Right renal cortex interstitium (tissue), 3 donors: ENCODE measurements around the gene CDH5. TPM values are rescaled to one million over a fixed set of nuclear protein-coding genes. Genes with fewer than 3 reads are reported as not detected.

Experiments used
- DNase-seq, 3 donors: peaks; one replicate each; pipeline ENCODE4 v3.0.0-alpha.2; 2013; ENCODE audit warnings: low read depth in 3 of 3, low spot score in 2 of 3
- polyA plus RNA-seq, 3 donors: library from polyadenylated mRNA; unstranded; fragments of 120-200 nt; gene quantifications; one replicate each; pipeline ENCODE4 v1.2.1, GENCODE V29; 2013; ENCODE audit not compliant: insufficient read length in 3 of 3

CDH5 gene
- polyA plus RNA-seq, 3 donors = 62.7 to 68.8 (median 63.3) TPM

- no peak for DNase-seq
Measured at GRCh38 chr16:66372078-66372897, 5.8 kb downstream of the CDH5 start.

- no peak for DNase-seq
Measured at GRCh38 chr16:66372898-66373155, 6.3 kb downstream of the CDH5 start.

DNA sequence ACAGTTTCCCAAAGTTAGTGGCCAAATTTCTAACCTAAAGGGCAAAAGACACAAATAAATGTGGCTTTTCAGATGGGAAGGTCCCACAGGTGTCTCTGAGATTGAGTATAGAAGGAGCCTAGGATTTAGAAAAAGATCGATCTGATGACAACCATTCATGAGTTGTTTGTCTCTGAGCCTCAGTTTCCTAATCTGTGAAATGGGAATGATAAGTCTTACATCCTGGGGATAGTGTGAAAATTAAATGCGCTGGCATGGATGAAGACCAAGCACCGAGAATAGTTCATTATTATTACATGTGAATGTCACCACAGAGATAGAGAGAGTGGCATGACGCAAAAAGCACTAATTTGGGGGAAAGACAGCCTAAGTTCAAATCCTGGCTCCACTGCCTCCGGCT, 7.2 kb downstream of the CDH5 start:
- DNase-seq = no peak

DNA sequence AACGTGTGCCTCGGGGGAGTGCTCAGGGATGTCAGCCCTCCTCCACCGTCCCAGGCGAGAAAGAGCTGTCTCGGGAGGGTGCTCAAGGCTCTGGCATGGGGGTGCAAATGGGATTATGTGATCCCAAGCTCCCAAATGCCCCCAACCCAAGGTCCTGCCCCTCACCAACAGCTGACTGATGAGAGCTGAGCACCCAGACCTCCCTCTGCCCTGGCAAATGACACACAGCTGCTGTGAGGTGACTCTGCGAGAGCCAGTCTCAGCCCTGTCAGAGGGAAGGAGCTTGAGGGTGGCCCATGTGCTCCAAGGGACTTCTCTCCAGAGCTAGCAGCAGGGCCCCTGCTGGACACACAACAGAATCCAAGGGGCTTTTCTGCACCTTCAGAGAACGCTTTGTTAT, 7.7 kb downstream of the CDH5 start:
- DNase-seq = no peak

DNA sequence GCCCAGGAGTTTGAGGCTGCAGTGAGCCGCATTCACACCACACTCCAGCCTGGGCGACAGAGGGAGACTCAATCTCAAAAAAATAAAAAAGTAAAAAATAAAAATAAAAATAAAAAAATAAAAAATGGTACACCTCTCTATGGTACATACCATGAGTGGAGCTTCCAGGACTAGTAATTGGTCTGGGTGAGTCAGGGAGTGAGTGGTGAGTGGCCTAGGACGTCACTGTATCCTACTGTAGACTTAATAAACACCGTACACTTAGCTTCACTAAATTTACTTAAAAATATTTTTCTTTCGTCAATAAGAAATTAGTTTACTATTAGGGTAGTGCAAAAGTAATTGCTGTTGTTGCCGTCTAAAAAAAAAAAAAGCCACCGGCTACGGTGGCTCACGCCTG, 9.0 kb downstream of the CDH5 start:
- no peak for DNase-seq

GRCh38 chr16:66376114-66376513, 9.6 kb downstream of the CDH5 start:
- no peak for DNase-seq

- DNase-seq = no peak
Measured at GRCh38 chr16:66376577-66377305, 10.2 kb downstream of the CDH5 start.

GRCh38 chr16:66377324-66377723, 10.8 kb downstream of the CDH5 start:
- DNase-seq = no peak

DNA sequence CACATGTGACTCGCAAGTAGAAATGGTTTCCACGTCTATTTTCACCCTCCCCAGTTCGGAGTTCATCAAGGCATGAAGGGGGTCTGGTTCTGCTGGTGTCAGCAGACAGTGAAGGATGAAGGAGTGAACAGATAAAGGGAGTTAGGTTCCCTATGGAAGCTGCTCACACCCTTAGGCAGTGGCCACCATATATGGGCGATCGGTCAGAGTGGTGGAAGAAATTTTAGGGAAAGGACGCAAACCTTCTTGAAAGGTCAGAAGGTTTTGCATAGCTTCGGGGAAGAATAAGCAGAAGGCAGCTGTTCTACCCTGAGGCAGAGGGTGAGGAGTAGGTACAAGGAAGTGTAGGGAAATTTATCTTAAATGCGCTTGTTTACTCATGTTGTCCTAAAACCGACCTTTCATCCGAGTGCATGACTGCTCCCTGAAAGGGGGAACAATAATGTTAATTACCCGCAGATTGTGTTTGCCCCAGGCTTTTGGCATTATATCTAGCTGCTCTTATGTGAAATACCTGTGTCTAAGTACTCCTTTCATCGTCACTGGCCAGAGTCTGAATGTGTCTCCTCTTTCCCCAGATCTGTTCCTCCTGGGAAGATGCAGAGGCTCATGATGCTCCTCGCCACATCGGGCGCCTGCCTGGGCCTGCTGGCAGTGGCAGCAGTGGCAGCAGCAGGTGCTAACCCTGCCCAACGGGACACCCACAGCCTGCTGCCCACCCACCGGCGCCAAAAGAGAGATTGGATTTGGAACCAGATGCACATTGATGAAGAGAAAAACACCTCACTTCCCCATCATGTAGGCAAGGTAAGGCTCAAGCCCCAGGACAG, 12.5 kb downstream of the CDH5 start:
- DNase-seq = no peak

DNA sequence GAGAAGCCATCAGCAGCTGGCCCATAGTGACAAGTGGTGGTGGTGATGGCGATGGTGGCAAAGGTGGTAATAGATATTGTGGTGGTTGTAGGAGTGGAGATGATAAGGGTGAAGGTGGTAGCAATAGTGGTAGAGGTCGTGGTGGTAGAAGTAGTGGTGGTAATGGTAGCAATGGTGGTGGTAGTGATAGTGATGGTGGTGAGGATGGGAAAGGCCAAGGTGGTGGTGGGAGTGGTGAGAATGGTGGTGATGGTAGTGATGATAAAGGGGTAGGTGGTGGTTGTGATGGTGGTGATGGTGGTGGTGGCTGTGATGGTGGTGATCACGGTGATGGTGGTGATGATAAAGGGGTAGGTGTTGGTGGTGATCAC, 13.1 kb downstream of the CDH5 start:
- no peak for DNase-seq

- no peak for DNase-seq
Measured at GRCh38 chr16:66380421-66380820, 13.9 kb downstream of the CDH5 start.

DNA sequence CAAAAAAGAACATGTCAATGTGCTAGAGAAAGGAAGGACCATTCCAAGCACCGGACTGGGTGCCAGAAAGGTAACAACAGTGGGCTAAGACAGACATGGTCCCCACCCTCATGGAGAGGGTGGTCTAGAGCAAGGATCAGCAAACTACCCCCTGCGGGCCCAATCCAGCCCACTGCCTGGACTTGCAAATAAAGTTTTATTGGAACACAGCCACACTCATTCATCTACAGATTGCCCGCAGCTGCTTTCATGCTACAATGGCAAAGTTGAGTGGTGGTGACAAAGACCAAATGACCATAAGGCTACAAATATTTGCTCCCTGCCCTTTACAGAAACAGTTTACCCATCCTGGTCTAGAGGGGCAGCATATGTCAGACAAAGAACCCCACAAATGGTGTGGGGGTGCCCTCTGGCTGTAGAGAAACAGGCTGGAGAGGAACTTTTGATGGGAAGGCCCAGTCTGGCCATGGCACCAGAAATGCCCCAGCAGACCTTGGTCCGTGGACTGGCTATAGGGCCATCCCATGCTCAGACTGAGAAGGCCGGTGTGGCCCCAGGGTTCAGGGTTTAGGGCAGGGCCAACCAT, 15.2 kb downstream of the CDH5 start:
- no peak for DNase-seq

DNA sequence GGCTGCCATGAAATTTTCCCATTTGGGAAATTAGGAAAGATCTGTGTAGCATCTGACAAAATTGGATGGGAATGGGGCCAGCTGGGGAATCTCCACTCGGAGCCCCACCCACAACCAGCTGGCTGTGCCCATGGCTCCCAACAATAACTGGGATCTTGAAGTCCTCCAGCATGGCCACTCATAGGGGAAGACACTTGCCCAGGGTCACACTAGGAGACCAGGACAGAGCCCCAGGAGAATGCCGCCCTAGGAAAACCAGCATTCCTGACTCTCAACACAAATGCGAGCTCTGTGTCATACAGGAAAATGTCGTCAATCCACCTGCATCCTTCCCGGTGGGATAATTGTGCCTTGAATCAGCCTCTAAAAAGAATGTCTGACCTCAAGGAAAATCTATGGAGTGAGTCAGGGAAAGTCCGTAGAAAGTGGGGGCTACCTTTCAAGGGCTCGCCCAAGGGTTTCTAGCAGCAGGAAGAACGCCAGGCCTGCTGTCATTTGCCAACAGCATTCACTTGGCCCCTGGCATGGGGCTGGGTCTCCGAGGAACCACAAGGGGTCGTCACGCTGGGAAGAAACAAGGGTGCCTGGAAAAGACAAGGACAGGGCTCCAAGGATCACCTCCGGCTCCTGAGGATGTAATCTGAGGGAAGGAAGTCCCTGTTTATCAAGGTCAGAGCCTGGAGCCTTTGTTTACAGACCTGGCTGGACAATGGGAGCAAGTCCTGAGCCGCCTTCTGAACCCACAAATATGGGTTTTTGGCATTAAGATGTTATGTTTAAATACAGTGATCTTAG, 15.9 kb downstream of the CDH5 start:
- no peak for DNase-seq

DNA sequence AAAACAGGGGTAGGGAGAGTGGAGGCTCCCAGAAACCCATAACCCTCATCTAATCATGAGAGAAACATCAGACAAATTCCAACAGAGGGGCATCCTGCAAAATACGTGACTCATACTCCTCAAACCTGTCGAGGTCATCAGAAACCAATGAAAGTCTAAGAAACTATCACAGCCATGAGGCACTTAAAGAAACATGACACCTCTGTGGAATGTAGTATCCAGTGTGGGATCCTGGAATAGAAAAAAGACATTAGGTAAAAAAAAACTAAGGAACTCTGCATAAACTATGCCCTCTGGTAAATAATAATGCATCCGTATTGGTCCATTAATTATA, 16.4 kb downstream of the CDH5 start:
- no peak for DNase-seq

DNA sequence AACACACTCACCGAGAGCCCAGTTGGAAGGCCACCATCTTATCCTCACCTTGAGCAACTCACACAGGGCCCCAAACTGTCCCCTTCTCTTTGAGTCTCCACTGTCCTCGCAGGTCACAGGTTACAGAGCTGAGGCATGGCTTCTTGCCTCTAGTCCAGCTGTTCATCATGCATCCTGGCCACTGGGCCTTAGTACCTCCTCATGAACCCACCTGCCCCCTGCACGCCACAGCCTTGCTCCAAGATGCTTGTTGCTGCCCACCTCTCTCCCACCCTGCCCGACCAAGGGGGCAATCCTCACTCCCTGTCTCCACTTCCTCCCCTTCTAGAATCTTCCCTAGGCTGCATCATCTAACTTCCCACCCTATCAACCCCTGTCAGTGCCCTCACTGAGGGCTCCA, 17.1 kb downstream of the CDH5 start:
- DNase-seq = no peak

DNA sequence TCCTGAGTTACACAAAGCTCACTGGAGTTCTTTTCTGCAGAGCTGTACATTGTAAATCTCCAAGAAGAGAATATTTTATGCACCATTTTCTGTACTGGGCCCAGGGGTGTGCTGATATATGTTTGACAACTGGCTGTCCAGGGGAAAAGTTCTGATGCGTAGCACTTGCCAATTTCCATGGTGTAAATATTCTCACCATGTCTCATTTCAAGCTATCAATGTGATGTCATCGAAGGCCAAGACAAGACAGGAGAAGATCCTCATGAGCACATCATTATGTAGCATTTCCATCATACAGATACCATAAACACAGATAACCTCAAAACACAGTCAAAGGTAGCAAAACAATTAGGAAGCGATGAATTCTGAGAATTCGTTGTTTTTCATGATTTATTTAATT, 18.9 kb downstream of the CDH5 start:
- DNase-seq = no peak

DNA sequence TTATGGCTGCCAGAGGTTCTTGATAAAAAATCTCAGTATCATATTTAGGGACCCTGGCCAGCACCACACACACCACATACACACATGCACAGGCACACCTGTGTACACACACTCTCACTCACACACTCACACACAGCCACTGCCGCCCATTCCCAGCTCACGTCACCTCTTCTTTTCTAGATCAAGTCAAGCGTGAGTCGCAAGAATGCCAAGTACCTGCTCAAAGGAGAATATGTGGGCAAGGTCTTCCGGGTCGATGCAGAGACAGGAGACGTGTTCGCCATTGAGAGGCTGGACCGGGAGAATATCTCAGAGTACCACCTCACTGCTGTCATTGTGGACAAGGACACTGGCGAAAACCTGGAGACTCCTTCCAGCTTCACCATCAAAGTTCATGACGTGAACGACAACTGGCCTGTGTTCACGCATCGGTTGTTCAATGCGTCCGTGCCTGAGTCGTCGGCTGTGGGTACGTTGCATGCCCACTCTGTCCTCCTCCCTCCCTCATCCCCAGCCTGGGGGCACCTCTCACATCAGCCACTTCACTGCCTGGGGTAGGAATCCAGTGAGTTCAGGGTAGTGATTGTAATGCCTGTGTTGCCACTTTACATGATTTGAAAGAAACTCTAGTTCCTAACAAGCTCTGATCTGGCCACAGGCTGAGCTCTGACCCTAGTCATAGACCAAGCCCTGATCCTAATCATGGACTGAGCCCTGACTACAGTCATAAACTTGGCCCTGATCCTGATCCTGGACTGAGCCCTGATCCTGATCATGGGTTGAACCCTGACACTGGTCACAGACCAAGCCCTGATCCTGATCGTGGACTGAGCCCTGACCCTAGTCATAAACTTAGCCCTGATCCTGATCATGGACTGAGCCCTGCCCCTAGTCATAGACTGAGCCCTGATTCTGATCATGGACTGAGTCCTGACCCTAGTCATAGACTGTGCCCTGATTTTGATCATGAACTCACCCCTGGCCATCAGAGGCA, 20.4 kb downstream of the CDH5 start:
- DNase-seq = no peak

DNA sequence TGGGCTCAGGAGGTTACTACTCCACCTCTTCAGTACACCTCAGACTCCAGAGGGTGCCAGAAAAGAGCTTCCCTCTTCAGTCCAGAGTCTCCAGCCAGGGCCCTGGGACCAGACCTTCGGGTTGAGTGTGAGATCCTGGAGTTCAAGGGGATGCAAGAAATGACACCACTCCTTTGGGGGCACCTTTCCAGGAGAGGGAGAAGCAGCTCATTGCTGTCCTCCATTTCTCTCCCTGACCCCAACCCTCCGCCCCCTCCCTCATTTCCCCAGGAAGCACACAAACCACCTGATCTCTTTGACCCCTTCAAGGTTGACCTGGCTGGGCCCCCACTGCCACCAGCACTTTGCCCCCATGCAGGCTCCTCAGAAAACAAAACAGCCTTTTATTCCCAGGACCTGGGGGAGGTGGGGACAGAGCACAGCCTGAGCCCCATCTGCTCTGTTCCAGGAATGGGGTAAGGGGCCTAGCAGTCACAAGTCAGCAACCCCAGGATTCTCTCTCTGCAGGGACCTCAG, 21.4 kb downstream of the CDH5 start:
- DNase-seq = no peak
